Measurements from ENCODE around the gene ATP11C.

DNA sequence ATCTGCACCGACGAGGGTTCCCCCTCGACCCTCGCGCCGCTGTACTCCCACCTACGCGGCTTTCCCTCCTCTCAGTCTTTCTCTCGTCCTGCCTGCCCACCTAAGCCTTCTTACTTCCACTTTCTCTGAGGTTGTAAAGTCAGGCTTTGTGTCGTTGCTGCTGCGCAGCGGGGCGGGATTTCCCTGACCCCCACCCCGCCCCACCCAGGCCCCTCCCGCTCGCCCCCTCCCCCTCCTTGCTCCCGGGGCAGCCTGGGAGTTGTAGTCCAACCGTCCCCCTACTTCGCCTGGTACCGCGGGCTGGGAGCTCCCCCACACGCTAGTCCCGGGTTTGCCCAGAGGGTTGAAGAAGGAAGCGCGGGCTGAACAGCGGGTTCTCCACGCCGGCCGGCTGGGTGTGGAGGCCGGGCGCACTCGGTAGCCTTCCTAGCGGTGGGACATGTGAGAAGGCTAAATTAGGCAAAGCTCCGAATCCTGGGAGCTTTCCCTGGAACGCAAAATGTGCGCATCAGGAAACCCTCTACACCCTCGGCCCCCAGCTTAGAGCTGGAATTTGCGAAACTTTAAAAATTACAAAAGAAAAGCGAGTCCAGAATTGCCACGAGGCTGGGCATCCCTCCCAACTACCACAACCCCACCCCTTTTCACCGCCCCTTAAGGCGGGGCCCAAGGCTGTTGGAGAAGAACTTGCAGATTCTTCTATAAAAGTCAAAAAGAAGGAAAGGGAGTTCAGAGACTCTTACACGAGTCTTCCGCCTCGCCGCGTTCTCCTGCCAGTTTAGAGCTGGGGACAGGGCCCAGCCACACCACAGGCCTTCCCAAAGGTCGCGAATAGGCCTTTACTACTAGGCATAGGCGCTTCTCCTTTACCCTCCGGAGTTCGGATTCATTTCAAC, at the start of gene ATP11C:
- no peak for TF ChIP-seq ZNF274 (IDR thresholded peaks at IDR 0.05; ENCODE audit: low read depth, low read length)
- TF ChIP-seq EZH2 (IDR thresholded peaks at IDR 0.05) = no peak
- TF ChIP-seq, protein P1, sequence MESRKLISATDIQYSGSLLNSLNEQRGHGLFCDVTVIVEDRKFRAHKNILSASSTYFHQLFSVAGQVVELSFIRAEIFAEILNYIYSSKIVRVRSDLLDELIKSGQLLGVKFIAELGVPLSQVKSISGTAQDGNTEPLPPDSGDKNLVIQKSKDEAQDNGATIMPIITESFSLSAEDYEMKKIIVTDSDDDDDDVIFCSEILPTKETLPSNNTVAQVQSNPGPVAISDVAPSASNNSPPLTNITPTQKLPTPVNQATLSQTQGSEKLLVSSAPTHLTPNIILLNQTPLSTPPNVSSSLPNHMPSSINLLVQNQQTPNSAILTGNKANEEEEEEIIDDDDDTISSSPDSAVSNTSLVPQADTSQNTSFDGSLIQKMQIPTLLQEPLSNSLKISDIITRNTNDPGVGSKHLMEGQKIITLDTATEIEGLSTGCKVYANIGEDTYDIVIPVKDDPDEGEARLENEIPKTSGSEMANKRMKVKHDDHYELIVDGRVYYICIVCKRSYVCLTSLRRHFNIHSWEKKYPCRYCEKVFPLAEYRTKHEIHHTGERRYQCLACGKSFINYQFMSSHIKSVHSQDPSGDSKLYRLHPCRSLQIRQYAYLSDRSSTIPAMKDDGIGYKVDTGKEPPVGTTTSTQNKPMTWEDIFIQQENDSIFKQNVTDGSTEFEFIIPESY (IDR thresholded peaks at IDR 0.05; ENCODE audit: extremely low read depth, insufficient replicate concordance, low read length) = no peak
- TF ChIP-seq POLR2AphosphoS5 (IDR thresholded peaks at IDR 0.05; ENCODE audit: low read depth, low read length) = peak; percentile 76
- TF ChIP-seq, protein P2, sequence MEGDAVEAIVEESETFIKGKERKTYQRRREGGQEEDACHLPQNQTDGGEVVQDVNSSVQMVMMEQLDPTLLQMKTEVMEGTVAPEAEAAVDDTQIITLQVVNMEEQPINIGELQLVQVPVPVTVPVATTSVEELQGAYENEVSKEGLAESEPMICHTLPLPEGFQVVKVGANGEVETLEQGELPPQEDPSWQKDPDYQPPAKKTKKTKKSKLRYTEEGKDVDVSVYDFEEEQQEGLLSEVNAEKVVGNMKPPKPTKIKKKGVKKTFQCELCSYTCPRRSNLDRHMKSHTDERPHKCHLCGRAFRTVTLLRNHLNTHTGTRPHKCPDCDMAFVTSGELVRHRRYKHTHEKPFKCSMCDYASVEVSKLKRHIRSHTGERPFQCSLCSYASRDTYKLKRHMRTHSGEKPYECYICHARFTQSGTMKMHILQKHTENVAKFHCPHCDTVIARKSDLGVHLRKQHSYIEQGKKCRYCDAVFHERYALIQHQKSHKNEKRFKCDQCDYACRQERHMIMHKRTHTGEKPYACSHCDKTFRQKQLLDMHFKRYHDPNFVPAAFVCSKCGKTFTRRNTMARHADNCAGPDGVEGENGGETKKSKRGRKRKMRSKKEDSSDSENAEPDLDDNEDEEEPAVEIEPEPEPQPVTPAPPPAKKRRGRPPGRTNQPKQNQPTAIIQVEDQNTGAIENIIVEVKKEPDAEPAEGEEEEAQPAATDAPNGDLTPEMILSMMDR (IDR thresholded peaks at IDR 0.05 in 2 of 3, conservative IDR thresholded peaks at IDR 0.05 in 1 of 3; ENCODE audit: borderline replicate concordance in 1 of 3, insufficient read depth in 1 of 3, low read depth in 2 of 3, low read length in 2 of 3) = no peak
- TF ChIP-seq POLR2A (IDR thresholded peaks at IDR 0.05; ENCODE audit: borderline replicate concordance, extremely low read depth, insufficient read depth, insufficient read length) = peak; percentile 31
- no peak for TF ChIP-seq EZH2phosphoT487 (IDR thresholded peaks at IDR 0.05; ENCODE audit: borderline replicate concordance)
- TF ChIP-seq YY1 (IDR thresholded peaks at IDR 0.05; ENCODE audit: extremely low read depth, insufficient replicate concordance, low read depth, low read length) = no peak
- TF ChIP-seq RAD21 (IDR thresholded peaks at IDR 0.05; ENCODE audit: low read depth) = peak; percentile 21; the same call in 1 of the 2 replicates
- no peak for TF ChIP-seq SRF (IDR thresholded peaks at IDR 0.05; ENCODE audit: low read depth)
- TF ChIP-seq SIN3A (IDR thresholded peaks at IDR 0.05; ENCODE audit: low read depth) = no peak
- no peak for TF ChIP-seq ZFX (IDR thresholded peaks at IDR 0.05)

Data from HCT116 (cell line).